ENCODE measurements around the gene YLPM1. TPM values are rescaled to one million over a fixed set of nuclear protein-coding genes. Genes with fewer than 3 reads are reported as not detected.

Gene YLPM1
- total RNA-seq, 1 donor from 2014 or later, result 55.9 TPM

GRCh38 chr14:74747237-74747636 lies 15.9 kb upstream of the YLPM1 start:
- no peaks in the 10 kb centered on the region for H3K36me3 ChIP-seq
- H3F3A ChIP-seq (ENCODE audit: low read depth), result no peaks in the 10 kb centered on the region
- Mint-ChIP-seq H3K27ac (peak overlapping the region; percentile 35), H3K4me1 (no peaks in the 10 kb centered on the region), H3K9me3 (peaks cover 5% of the 10 kb centered on the region), H3K27me3 (ENCODE audit: insufficient read depth, low read depth) (peaks cover 7% of the 10 kb centered on the region), H3K4me3 (no peak overlapping the region), H3K36me3 (no peaks in the 10 kb centered on the region)
- no peak overlapping the region for H3K27ac ChIP-seq
- no peaks in the 10 kb centered on the region for H3K4me1 ChIP-seq
- H3K79me2 ChIP-seq (ENCODE audit: low read depth), result no peaks in the 10 kb centered on the region
- no peaks in the 10 kb centered on the region for H3K9me3 ChIP-seq (ENCODE audit: low read depth)
- no peak overlapping the region for H2AFZ ChIP-seq (replicated peaks)
- no peaks in the 10 kb centered on the region for H4K20me1 ChIP-seq (ENCODE audit: low read depth)
- no peak for DNase-seq (ENCODE audit: low spot score)
- H3K4me2 ChIP-seq, result no peak overlapping the region
- TF ChIP-seq EZH2 (IDR thresholded peaks at IDR 0.05) (no peak), EZH2phosphoT487 (IDR thresholded peaks at IDR 0.05) (no peak), CTCF (IDR thresholded peaks at IDR 0.05) (no peak)
- H3K27me3 ChIP-seq, result no peaks in the 10 kb centered on the region
- H3K9ac ChIP-seq, result no peak overlapping the region
- no peak overlapping the region for H3K4me3 ChIP-seq

- Mint-ChIP-seq H3K36me3 (no peaks in the 10 kb centered on the region), H3K27ac (no peak overlapping the region), H3K9me3 (peaks cover 15% of the 10 kb centered on the region), H3K4me1 (no peaks in the 10 kb centered on the region), H3K27me3 (ENCODE audit: insufficient read depth, low read depth) (peaks cover 10% of the 10 kb centered on the region), H3K4me3 (no peak overlapping the region)
- TF ChIP-seq EZH2phosphoT487 (IDR thresholded peaks at IDR 0.05) (no peak), EZH2 (IDR thresholded peaks at IDR 0.05) (no peak), CTCF (IDR thresholded peaks at IDR 0.05) (no peak)
- H4K20me1 ChIP-seq (ENCODE audit: low read depth), result no peaks in the 10 kb centered on the region
- H2AFZ ChIP-seq (replicated peaks), result no peak overlapping the region
- no peaks in the 10 kb centered on the region for H3K4me1 ChIP-seq
- H3K4me2 ChIP-seq, result no peak overlapping the region
- no peaks in the 10 kb centered on the region for H3K27me3 ChIP-seq
- H3K9ac ChIP-seq, result no peak overlapping the region
- H3F3A ChIP-seq (ENCODE audit: low read depth), result no peaks in the 10 kb centered on the region
- no peaks in the 10 kb centered on the region for H3K9me3 ChIP-seq (ENCODE audit: low read depth)
- no peak overlapping the region for H3K27ac ChIP-seq
- H3K36me3 ChIP-seq, result no peaks in the 10 kb centered on the region
- H3K79me2 ChIP-seq (ENCODE audit: low read depth), result no peaks in the 10 kb centered on the region
- no peak overlapping the region for H3K4me3 ChIP-seq
- DNase-seq (ENCODE audit: low spot score), result no peak
Measured at GRCh38 chr14:74754157-74754556, 9.0 kb upstream of the YLPM1 start.

- Histone ChIP-seq H3K4me3 (no peak overlapping the region), H3K27me3 (peaks cover 4% of the 10 kb centered on the region), H3K4me1 (no peaks in the 10 kb centered on the region), H4K20me1 (ENCODE audit: low read depth) (no peaks in the 10 kb centered on the region), H2AFZ (replicated peaks) (no peak overlapping the region), H3K4me2 (no peak overlapping the region), H3K9ac (no peak overlapping the region), H3K27ac (no peak overlapping the region), H3K36me3 (no peaks in the 10 kb centered on the region), H3F3A (ENCODE audit: low read depth) (no peaks in the 10 kb centered on the region), H3K9me3 (ENCODE audit: low read depth) (no peaks in the 10 kb centered on the region), H3K79me2 (ENCODE audit: low read depth) (no peaks in the 10 kb centered on the region)
- H3K36me3 Mint-ChIP-seq, result no peaks in the 10 kb centered on the region
- peaks cover 10% of the 10 kb centered on the region for H3K27me3 Mint-ChIP-seq (ENCODE audit: insufficient read depth, low read depth)
- DNase-seq (ENCODE audit: low spot score), result no peak
- H3K4me1 Mint-ChIP-seq, result no peaks in the 10 kb centered on the region
- H3K4me3 Mint-ChIP-seq, result no peak overlapping the region
- TF ChIP-seq CTCF (IDR thresholded peaks at IDR 0.05) (no peak), EZH2 (IDR thresholded peaks at IDR 0.05) (no peak), EZH2phosphoT487 (IDR thresholded peaks at IDR 0.05) (no peak)
- H3K9me3 Mint-ChIP-seq, result peaks cover 15% of the 10 kb centered on the region
- no peak overlapping the region for H3K27ac Mint-ChIP-seq
Measured at GRCh38 chr14:74754899-74755298, 8.2 kb upstream of the YLPM1 start.

Measured in neural progenitor cell (in vitro differentiated cells).